Type B pancreatic cell (in vitro differentiated cells): ENCODE measurements around the gene OSR1. TPM values are rescaled to one million over a fixed set of nuclear protein-coding genes. Genes with fewer than 3 reads are reported as not detected.
A peak's percentile ranks its signal among the peaks of the same experiment; 100 is the strongest.
"Not testable (repeated sequence)": the region's sequence is repeated elsewhere in the genome, so short reads cannot be mapped to it uniquely, and the experiment has no call there.

Experiments used
- DNase-seq: peaks from one replicate; pipeline ENCODE4 v3.0.0; 2021; ENCODE audit warnings: mixed read lengths; ENCODE audit not compliant: unreplicated experiment; ENCODE audit errors: extremely low spot score
- H3K27ac Mint-ChIP-seq: 2 replicates; pipeline ENCODE4 v1.8.0; 2021; ENCODE audit warnings: mild to moderate bottlenecking, mixed read lengths
- H3K27me3 Mint-ChIP-seq: 2 replicates; pipeline ENCODE4 v1.8.0; 2021; ENCODE audit warnings: mixed read lengths
- H3K36me3 Mint-ChIP-seq: 2 replicates; pipeline ENCODE4 v1.8.0; 2021; ENCODE audit warnings: mixed read lengths
- H3K4me1 Mint-ChIP-seq: one replicate; pipeline ENCODE4 v1.8.0; 2021; ENCODE audit warnings: mixed read lengths; ENCODE audit not compliant: unreplicated experiment
- H3K4me3 Mint-ChIP-seq: 2 replicates; pipeline ENCODE4 v1.8.0; 2021; ENCODE audit warnings: mild to moderate bottlenecking, mixed read lengths
- H3K9me3 Mint-ChIP-seq: 2 replicates; pipeline ENCODE4 v1.8.0; 2021; ENCODE audit warnings: mixed read lengths
- CTCF ChIP-seq: fragments of 200-600 bp; sonication (generic); conservative IDR thresholded peaks from 2 replicates; pipeline ENCODE4 v1.5.0; 2021; ENCODE audit warnings: antibody characterized with exemption, mild to moderate bottlenecking
- long read RNA-seq: library from polyadenylated mRNA; unstranded; transcript quantifications from one replicate; pipeline ENCODE4 v2.0.0, GENCODE V29; 2020
- total RNA-seq: library from RNA; stranded (reverse); gene quantifications from 2 replicates; pipeline ENCODE4 v1.2.1, GENCODE V29; 2021; ENCODE audit warnings: low replicate concordance

OSR1 gene
- 9.5 and 55.7 TPM in 2 replicates for total RNA-seq
- long read RNA-seq, result 0 reads

- H3K4me1 Mint-ChIP-seq, result peaks cover 40% of the 10 kb centered on the region
- TF ChIP-seq CTCF, result peak; percentile 18
- peaks cover 19% of the 10 kb centered on the region for H3K36me3 Mint-ChIP-seq
- H3K27ac Mint-ChIP-seq, result peak within 1 kb of the TSS; percentile 51
- H3K9me3 Mint-ChIP-seq, result no peaks in the 10 kb centered on the region
- no peak for DNase-seq
- peak within 1 kb of the TSS; percentile 92 for H3K4me3 Mint-ChIP-seq
- peaks cover 94% of the 10 kb centered on the region for H3K27me3 Mint-ChIP-seq
Observed at GRCh38 chr2:19358242-19359020, at the start of gene OSR1. OSR1 (minus strand) TSS chr2:19358623; CDS start chr2:19353805, 4,818 bp downstream.

- Mint-ChIP-seq H3K4me3 (no peak overlapping the region), H3K27me3 (peaks cover 6% of the 10 kb centered on the region)
Observed at GRCh38 chr2:19403785-19404184, 45.4 kb upstream of the OSR1 start.

GRCh38 chr2:19392191-19392590 lies 33.8 kb upstream of the OSR1 start:
- DNase-seq, result no peak
- H3K27ac Mint-ChIP-seq, result no peak overlapping the region
- no peak for TF ChIP-seq CTCF
- no peak overlapping the region for H3K4me3 Mint-ChIP-seq
- H3K27me3 Mint-ChIP-seq, result peaks cover 4% of the 10 kb centered on the region
- H3K36me3 Mint-ChIP-seq, result no peaks in the 10 kb centered on the region
- H3K4me1 Mint-ChIP-seq, result no peaks in the 10 kb centered on the region
- peaks cover under 1% of the 10 kb centered on the region for H3K9me3 Mint-ChIP-seq

More at GRCh38 chr2:19403785-19404184, 45.4 kb upstream of the OSR1 start:
- H3K9me3 Mint-ChIP-seq, result no peaks in the 10 kb centered on the region
- H3K4me1 Mint-ChIP-seq, result peaks cover 4% of the 10 kb centered on the region
- no peak for TF ChIP-seq CTCF
- no peak overlapping the region for H3K27ac Mint-ChIP-seq
- no peaks in the 10 kb centered on the region for H3K36me3 Mint-ChIP-seq
- DNase-seq, result no peak

- not testable (repeated sequence) for H3K27me3 Mint-ChIP-seq
Observed at GRCh38 chr2:19389469-19389868, 31.0 kb upstream of the OSR1 start.

GRCh38 chr2:19380532-19380931 lies 22.1 kb upstream of the OSR1 start:
- TF ChIP-seq CTCF, result no peak
- H3K27ac Mint-ChIP-seq, result no peak overlapping the region
- H3K36me3 Mint-ChIP-seq, result no peaks in the 10 kb centered on the region
- no peak overlapping the region for H3K4me3 Mint-ChIP-seq
- peaks cover 53% of the 10 kb centered on the region for H3K27me3 Mint-ChIP-seq
- DNase-seq, result no peak
- no peaks in the 10 kb centered on the region for H3K4me1 Mint-ChIP-seq
- peaks cover 9% of the 10 kb centered on the region for H3K9me3 Mint-ChIP-seq

More at GRCh38 chr2:19389469-19389868, 31.0 kb upstream of the OSR1 start:
- not testable (repeated sequence) for H3K4me3 Mint-ChIP-seq, DNase-seq, H3K27ac Mint-ChIP-seq, H3K4me1 Mint-ChIP-seq, H3K36me3 Mint-ChIP-seq, H3K9me3 Mint-ChIP-seq

- peaks cover 9% of the 10 kb centered on the region for H3K9me3 Mint-ChIP-seq
- H3K4me1 Mint-ChIP-seq, result no peaks in the 10 kb centered on the region
- peaks cover 68% of the 10 kb centered on the region for H3K27me3 Mint-ChIP-seq
- no peak for TF ChIP-seq CTCF
- H3K27ac Mint-ChIP-seq, result no peak overlapping the region
- H3K36me3 Mint-ChIP-seq, result no peaks in the 10 kb centered on the region
- DNase-seq, result no peak
- H3K4me3 Mint-ChIP-seq, result no peak overlapping the region
Observed at GRCh38 chr2:19378939-19379338, 20.5 kb upstream of the OSR1 start.
